ENCODE data around the gene CACTIN.

Gene CACTIN

GRCh38 chr19:3609779-3610719, 16.5 kb downstream of the CACTIN start:
- no peak for DNase-seq (ENCODE audit: low spot score)

DNA sequence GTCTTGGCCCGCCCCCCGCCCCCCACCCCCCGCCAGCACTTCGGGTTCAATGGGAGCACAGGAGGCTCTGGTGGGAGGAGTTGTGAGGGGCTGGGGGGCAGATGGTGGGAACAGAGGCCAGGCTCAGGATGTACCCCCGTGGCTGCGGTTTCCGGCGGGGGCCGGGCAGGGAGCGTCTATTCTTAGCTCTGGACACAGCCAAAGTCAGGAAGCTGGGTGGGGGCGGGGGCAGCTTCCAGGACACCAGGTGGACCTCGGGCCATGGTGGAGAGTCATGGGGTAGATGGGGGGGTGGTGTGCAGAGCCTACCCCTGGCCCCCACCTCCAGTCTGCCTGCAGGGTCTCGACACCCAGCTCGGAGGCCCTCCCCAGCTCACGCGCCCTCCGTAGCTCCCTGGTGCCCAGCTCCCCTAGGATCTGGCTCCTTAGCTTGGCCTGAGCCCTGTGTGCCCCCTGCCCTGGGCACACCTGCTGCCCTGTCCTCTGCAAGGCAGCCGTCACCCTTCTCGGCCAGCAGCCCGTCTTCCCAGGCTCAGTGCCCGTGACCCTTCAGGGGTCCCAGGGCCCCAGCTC, 17.8 kb downstream of the CACTIN start:
- peak; percentile 60 for DNase-seq (ENCODE audit: low spot score)

DNA sequence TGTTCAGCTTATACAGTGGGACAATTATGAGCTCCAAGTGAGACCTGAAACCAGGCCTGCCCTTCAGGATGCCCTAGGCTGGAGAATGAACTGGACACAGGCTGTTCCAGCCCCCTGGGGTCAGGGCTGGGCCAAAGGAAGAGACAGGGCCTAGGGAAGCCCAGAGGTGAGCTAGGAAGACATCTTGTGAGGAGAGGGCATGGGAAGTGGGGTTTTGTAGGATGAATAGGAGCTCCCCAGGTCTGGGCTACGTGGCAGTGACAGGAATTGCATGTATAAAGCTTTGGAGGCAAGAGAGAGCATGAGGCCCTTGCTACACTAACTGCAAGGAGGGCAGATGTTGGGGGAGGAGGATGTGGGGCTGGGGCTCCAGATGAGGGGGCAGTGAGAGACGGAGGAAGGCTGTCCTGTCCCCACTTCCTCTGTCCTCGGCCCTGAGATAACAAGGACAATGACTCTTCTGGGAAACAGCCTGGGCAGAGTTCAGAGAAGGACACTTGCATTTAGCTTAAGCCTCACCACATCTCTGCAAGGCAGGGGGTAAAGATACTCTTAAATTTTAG, 18.4 kb downstream of the CACTIN start:
- no peak for DNase-seq (ENCODE audit: low spot score)

- peak; percentile 52 for DNase-seq (ENCODE audit: low spot score)
These were observed 19.1 kb downstream of the CACTIN start for GRCh38 chr19:3607303-3608078.

GRCh38 chr19:3606690-3607289, 19.8 kb downstream of the CACTIN start, which contains the start of gene TBXA2R:
Gene TBXA2R (minus strand): TSS chr19:3606875. CDS start chr19:3600634, 6,241 bp downstream.
- peak; percentile 90 for DNase-seq (ENCODE audit: low spot score)

GRCh38 chr19:3606174-3606689, 20.4 kb downstream of the CACTIN start:
- DNase-seq (ENCODE audit: low spot score) = no peak

GRCh38 chr19:3605770-3606169, 20.8 kb downstream of the CACTIN start:
- DNase-seq (ENCODE audit: low spot score) = no peak

- no peak for DNase-seq (ENCODE audit: low spot score)
These were observed 21.2 kb downstream of the CACTIN start for GRCh38 chr19:3605361-3605760.

- DNase-seq (ENCODE audit: low spot score) = no peak
These were observed 21.6 kb downstream of the CACTIN start for GRCh38 chr19:3604987-3605343.

GRCh38 chr19:3604227-3604986, 22.2 kb downstream of the CACTIN start:
- DNase-seq (ENCODE audit: low spot score) = no peak

- peak; percentile 93 for DNase-seq (ENCODE audit: low spot score)
These were observed 23.3 kb downstream of the CACTIN start for GRCh38 chr19:3603121-3603811.

DNA sequence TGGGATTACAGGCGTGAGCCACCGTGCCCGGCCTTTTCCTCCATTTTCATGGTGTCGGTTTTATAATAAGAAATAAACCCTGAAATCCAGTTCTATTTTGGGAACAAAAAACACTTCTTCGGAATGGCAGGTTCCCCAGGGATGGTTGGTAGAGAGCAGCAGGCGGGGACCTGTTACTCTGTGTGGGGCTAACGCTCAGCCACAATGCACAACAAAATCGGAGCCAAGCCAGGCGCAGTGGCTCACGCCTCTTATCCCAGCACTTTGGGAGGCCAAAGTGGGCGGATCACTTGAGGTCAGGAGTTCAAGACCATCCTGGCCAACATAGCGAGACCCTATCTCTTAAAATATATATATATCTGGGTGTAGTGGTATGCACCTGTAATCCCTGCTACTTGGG, 25.6 kb downstream of the CACTIN start:
- DNase-seq (ENCODE audit: low spot score) = no peak

DNA sequence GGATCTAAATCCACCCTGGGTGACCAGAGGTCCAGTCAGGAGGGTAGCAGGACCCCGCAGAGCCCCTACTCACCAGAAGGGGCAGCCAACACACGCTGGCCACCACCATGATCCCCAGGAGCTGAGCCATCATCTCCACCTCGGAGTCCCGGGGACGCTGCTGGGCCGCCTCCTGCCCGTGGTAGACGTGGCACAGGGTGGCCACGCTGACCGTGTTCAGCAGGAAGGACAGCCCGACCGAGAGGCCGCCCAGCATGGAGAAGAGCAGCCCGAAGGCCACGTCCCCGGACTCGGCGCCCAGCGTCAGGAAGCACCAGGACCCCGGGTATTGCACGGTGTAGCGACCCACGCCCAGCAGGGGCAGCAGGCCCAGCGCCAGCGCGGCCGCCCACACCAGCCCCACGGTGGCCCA, 26.8 kb downstream of the CACTIN start:
- DNase-seq (ENCODE audit: low spot score) = no peak

- no peak for DNase-seq (ENCODE audit: low spot score)
These were observed 31.0 kb downstream of the CACTIN start for GRCh38 chr19:3595521-3596061.

- no peak for DNase-seq (ENCODE audit: low spot score)
These were observed 33.4 kb downstream of the CACTIN start for GRCh38 chr19:3593156-3593555.

- DNase-seq (ENCODE audit: low spot score) = no peak
These were observed 34.5 kb downstream of the CACTIN start for GRCh38 chr19:3591876-3592613.

DNA sequence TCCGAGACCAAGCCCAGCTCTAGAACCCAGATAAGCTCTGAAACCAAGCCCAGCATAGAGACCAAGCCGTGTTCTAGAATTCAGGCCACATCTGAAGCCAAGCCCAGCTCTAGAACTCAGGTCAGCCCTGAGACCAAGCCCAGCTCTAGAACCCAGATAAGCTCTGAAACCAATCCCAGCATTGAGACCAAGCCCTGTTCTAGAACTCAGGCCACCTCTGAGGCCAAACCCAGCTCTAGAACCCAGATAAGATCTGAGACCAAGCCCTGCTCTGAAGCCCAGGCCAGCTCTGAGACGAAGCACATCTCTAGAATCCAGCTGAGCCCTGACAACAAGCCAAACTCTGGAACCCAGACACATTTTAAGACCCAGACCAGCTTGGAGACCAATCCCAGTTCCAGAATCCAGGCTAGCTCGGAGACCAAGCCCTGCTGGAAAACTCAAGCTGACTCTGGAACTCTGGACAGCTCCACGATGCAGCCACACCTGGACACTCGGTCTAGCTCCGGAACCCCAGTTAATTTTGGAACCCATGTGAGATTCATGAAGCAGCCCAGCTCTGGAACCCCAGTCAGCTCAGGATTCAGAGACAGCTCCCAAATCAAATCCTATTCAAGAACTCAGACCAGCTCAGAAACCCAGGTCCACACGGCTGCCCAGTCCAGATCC, 35.5 kb downstream of the CACTIN start:
- DNase-seq (ENCODE audit: low spot score) = no peak

GRCh38 chr19:3589949-3590348, 36.6 kb downstream of the CACTIN start:
- DNase-seq (ENCODE audit: low spot score) = no peak

GRCh38 chr19:3589439-3589838, 37.2 kb downstream of the CACTIN start:
- no peak for DNase-seq (ENCODE audit: low spot score)
